ENCODE measurements around the gene CNOT4.

- TF ChIP-seq POLR2A (IDR thresholded peaks at IDR 0.05) (no peak), CTCF (IDR thresholded peaks at IDR 0.05) (no peak), POLR2AphosphoS5 (IDR thresholded peaks at IDR 0.05) (no peak)
Observed at GRCh38 chr7:135390829-135391228, 119.1 kb downstream of the CNOT4 start.

All from prostate gland (tissue), 2 donors.